NCI-H446 (cell line): Measurements from ENCODE around the gene CHCHD3.
"Not testable (repeated sequence)": the region's sequence is repeated elsewhere in the genome, so short reads cannot be mapped to it uniquely, and the experiment has no call there.

ENCODE experiments used
- DNase-seq, 2 experiments: peaks; one replicate each; lab custom pipeline; 2025; lab: John Stamatoyannopoulos, UW

Gene CHCHD3

GRCh38 chr7:132953468-132953867 is 128.4 kb downstream of the CHCHD3 start:
- no peak for DNase-seq

- DNase-seq = no peak
Observed at GRCh38 chr7:132950725-132951124, 131.2 kb downstream of the CHCHD3 start.

DNA sequence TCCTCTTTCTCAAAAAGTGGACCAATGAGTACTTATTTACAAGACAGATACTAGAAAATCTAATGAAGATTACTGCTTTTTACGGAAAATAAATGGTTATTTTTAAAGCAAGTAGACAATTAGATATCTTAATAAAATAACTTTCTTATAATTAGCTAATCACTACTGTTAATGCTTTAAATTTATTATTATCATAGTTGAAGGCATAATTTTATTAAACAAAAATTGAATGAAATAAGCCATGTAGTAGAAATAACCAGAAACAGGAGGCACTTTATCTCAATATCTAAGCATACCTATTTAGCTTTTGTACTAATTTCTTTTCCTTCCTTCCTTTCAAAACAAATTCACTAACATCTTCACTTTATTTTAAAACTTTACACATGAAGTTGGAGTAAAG is 134.9 kb downstream of the CHCHD3 start:
- no peak for DNase-seq

DNA sequence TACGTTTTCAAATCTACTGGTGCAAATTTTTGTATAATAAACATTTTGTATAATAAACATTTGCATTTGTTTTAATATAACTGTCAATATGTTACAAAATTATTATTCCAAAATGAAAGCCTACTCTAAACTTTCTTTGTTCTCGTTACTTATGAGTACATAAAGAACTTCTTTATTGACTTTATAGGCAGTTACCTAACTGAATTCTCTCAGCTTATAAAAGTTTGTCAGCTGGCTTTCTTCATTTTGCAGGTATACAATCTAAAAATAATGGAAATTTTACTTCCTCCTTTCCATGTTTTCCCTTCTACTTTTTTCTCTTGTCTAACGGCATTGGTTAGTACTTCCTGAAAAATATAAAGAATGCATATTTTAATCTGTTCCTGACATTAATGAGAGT is 137.1 kb downstream of the CHCHD3 start:
- no peak for DNase-seq

GRCh38 chr7:132943645-132944044 is 138.2 kb downstream of the CHCHD3 start:
- DNase-seq = no peak

- DNase-seq = peak in 1 of 2 experiments; percentile 40
Observed at GRCh38 chr7:132942701-132943100, 139.2 kb downstream of the CHCHD3 start.

- DNase-seq = no peak
Observed at GRCh38 chr7:132941905-132942304, 140.0 kb downstream of the CHCHD3 start.

GRCh38 chr7:132941428-132941827 is 140.5 kb downstream of the CHCHD3 start:
- DNase-seq = no peak

GRCh38 chr7:132940084-132940483 is 141.8 kb downstream of the CHCHD3 start:
- no peak for DNase-seq

DNA sequence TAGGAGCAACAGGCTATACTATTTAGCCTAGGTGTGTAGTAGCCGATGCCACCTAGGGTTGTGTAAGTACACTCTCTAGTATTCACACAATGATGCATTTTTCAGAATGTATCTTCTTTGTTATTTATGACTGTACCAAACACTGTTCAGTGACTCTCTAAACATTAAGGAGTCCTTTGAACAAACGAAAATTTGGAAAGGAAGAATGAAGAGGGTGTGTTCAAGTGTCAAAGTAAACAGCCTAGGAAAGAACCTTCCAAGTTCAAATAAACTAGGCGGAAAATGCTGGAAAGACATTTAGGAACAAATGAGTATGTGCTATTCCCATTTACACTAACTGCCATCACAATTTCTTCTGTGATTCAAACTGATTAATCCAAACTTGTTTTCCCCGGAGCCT is 142.4 kb downstream of the CHCHD3 start:
- DNase-seq = no peak

GRCh38 chr7:132937286-132937685 is 144.6 kb downstream of the CHCHD3 start:
- no peak for DNase-seq

DNA sequence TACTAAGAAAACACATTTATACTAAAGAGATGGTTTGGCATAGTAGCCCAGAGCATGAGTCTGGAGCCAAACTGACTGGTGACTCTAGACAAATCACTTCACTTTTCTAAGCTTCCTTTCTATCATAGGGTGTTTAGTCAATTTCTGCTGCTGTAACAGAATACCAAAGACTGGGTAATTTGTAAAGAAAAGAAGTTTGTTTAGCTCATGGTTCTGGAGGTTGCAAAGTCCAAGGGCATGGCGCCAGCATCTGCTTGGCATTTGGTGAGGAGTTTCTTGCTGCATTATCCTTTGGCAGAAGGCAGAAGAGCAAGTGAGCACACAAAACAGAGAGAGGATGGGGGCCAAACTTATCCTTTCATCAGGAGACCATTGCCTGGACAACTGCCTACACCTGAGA is 146.3 kb downstream of the CHCHD3 start:
- peak in 1 of 2 experiments; percentile 47 for DNase-seq

DNA sequence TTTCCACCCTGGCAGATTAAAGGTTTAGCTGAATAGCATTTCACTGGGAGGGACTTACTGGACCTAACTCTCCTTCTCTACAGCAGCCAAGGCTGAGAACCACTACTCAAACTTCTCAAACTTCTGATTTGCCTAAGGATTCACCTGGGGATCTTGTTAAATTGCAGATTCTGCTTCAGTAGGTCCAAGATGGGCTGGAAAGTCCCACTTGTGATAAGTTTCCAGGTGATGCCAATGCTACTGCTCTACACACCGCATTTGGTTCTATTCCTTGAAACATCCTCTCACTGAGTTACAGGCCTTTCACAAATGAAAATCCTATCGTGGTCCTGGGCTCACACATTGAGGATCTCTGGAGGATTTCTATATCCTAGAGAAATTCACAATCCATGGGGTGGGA is 147.9 kb downstream of the CHCHD3 start:
- DNase-seq = no peak

DNA sequence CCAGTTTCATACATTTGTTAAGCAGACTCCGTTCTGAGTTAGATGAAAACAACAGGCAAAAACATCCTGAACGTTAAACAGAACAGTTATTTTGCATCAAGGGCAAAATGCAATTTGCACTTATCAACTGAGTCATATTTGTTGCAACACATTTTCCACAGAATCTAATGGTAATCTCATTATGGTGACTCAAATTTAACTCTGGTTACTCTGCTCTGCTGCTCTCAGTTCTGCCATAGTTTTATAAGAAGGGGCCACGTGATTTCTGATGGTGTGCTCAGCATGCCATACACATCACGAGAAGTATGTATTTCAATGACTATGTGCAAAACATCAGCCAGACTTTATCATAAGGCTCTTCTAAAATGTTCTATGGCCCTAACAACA is 148.8 kb downstream of the CHCHD3 start:
- no peak for DNase-seq

- no peak for DNase-seq
Observed at GRCh38 chr7:132932296-132933071, 149.4 kb downstream of the CHCHD3 start.

DNA sequence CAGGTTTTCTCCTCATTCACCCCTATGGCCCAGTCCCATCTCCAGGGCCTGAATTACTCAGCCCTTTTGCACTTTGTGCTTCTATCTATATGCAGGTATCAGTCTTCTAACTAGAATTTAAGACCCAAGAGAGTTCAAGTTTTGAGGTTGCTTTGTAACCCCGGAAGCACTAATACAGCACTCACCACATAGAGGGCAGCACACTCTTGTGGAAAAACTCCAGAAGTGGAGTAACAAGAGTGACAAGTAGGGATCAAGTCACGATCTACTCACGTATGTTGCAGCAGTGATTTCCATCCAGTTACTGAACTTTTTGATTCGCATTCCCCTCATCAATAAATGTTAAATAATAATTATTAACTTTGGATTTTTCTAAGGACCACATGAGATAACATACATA is 151.0 kb downstream of the CHCHD3 start:
- no peak for DNase-seq

DNA sequence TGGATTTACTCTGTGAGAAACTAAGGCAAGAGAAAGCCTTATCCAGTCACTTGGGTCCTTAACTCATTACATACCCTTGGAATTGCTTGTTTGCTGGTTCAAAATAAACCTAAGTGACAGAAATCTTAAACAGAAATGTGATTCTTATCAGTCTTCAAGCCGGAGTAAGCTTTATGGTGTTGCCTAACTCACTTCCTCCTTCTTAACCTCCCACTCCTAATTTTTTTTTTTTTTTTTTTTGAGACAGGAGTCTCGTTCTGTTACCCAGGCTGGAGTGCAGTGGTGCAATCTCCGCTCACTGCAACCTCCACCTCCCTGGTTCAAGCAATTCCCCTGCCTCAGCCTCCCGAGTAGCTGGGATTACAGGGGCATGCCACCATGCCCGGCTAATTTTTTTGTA is 151.9 kb downstream of the CHCHD3 start:
- DNase-seq = not testable (repeated sequence)

DNA sequence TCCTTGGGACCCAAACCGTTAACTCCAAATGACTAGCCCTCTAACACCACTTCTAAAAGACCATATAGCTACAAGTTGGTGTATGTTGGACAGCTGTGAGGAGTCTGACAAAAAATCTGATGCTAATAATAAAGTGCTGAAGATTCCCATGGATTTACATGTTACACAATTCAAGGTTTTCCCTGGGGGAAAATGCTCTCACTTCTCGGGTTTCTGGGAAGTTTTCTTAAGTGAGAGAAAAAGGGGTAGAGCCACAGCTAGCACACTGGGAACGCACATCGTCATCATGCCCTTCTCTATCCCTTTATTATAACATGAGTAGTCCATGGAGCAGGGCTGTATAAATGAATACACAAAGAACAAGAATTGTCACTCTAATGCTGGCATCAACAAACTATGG is 162.1 kb downstream of the CHCHD3 start:
- DNase-seq = no peak

DNA sequence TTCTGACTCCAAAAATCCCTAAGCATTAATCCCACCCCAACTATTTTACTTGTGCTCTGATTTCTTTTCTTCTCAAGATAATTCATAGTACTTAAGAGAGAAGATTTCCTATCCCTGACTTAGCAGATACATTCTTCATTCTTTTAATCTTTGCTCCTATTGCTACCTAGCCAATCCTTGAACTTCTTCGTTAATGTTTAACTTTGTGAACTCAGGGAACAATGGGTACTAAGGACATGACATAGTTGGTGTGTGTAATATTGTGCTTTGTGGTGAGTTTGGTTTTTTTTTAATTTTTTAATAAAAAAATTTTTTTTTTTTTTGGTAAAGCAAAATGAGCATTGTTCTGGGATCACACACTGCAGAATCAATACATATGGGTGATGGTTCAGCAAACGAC is 166.2 kb downstream of the CHCHD3 start:
- no peak for DNase-seq

DNA sequence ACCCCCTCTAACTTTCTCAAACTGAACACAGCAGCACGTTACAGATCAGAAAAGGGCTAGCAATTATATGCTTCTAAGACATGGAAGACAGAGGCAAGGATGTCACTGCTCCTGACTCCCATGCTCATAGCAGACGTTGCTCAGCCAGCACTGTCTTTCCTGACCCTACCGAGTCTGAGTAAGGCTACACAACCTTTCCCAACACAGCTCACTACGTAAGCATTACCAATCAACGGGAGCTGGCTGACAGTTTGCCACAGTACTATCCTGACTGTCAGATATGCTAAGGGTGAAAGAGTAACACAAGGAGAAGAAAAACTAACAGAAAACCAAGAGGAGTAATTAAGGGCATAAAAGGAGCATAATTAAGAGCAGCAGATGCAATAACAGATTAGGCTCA is 171.2 kb downstream of the CHCHD3 start:
- no peak for DNase-seq

DNA sequence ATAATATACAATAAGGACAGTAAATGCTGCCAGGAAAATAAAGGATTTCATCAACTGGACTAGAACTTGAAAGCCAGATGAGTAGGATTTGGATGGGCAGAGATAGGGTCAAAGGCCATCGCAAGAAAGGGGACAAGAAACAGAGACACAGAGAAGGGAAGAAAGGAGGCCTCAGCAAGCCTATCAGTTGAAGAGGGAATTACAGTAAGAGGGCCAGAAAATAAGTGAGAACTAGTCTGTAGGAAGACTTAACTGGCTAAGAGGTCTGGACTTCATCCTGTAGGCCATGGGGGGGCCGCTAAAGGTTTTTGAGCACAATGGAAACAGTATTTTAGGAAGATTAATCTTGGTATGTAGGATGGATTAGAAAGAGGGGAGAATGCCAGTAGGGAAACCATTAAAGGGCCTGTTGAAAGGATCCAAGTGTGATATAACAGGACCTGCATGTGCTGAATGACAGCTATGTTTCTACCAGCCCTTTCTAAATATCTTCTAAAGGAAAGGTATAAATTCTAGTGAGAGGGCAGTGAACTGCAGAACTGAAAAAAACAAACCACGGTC is 174.4 kb downstream of the CHCHD3 start:
- DNase-seq = no peak

- no peak for DNase-seq
Observed at GRCh38 chr7:132906193-132906835, 175.6 kb downstream of the CHCHD3 start.

DNA sequence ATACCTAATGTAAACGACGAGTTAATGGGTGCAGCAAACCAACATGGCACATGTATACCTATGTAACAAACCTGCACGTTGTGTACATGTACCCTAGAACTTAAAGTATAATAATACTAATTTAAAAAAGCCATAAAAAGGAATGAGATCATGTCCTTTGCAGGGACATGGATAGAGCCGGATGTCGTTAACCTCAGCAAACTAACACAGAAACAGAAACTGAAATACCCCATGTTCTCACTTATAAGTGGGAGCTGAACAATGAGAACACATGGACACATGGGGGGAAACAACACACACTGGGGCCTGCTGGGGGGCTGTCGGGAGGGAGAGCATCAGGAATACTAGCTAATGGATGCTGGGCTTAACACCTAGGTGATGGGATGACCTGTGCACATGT is 176.8 kb downstream of the CHCHD3 start:
- DNase-seq = not testable (repeated sequence)
